ENCODE data around the gene TRMU. TPM values are rescaled to one million over a fixed set of nuclear protein-coding genes. Genes with fewer than 3 reads are reported as not detected.

TRMU gene
- total RNA-seq, 2 experiments from 2014 or later = 61.4 to 75.3 TPM

DNA sequence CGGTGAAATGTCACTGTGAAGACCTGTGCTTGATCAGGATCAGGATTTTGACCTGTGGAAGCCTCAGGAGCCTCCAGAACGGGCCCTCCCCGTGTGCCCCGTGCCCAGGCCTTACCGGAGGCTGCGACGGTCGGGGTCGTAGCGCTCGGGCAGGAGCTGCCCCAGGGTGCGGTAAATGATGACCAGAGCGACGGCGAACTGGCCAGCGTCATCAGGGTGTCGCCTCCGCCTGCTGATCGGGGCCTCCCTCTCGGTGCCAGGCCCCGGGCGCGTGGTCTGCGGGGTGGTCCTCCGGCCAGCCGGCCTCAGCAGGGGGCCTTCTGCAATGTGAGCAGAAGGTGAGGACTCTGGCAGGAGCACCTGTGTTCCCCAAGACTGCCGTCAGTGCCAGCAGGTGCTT, 46.2 kb downstream of the TRMU start:
- POLR2A ChIA-PET = no interaction called here
- ATAC-seq (no peak), DNase-seq (no peak)
- Mint-ChIP-seq H3K36me3 (ENCODE audit: low read depth) (no peaks in the 10 kb centered on the region), H3K9me3 (ENCODE audit: low read depth) (no peaks in the 10 kb centered on the region), H3K27me3 (no peaks in the 10 kb centered on the region), H3K4me3 (no peak overlapping the region), H3K27ac (no peak overlapping the region), H3K4me1 (no peaks in the 10 kb centered on the region)
- CTCF ChIA-PET = interaction anchor here (1.2 kb wide), 1 partner anchor 14 kb away, joined by 3 read pairs; no protein-coding TSS in a partner anchor
- intact Hi-C loops (cut with DNase I, micrococcal nuclease) = no loop called here

- no peaks in the 10 kb centered on the region for H3K4me1 Mint-ChIP-seq
- DNase-seq = no peak
- POLR2A ChIA-PET = no interaction called here
- no peak overlapping the region for H3K27ac Mint-ChIP-seq
- no peaks in the 10 kb centered on the region for H3K36me3 Mint-ChIP-seq (ENCODE audit: low read depth)
- ATAC-seq = no peak
- intact Hi-C loops (cut with DNase I, micrococcal nuclease) = no loop called here
- no peaks in the 10 kb centered on the region for H3K27me3 Mint-ChIP-seq
- no peak overlapping the region for H3K4me3 Mint-ChIP-seq
- no peaks in the 10 kb centered on the region for H3K9me3 Mint-ChIP-seq (ENCODE audit: low read depth)
- CTCF ChIA-PET = no interaction called here
Observed at GRCh38 chr22:46382524-46382923, 47.0 kb downstream of the TRMU start.

DNA sequence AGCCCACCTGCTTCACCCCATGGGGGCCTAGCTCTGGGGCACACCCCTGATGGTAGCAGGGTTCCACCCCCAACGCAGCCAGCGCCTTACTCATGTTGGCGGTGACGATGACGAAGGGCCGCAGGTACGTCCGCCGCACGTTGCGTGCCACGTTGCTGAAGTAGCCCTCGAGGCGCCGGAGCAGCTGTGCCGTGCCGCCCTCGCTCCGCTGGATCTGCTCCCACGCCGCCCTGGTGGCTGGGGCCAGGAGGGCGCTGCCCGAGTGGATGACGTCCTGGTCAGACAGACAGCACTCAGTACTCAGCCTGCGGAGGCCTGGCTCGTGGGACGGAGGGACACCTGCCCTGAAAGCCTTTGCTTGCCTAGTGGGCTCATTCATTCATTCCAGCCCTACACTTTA, 50.8 kb downstream of the TRMU start:
- POLR2A ChIA-PET = no interaction called here
- H3K4me1 Mint-ChIP-seq = no peaks in the 10 kb centered on the region
- no peaks in the 10 kb centered on the region for H3K36me3 Mint-ChIP-seq (ENCODE audit: low read depth)
- CTCF ChIA-PET = interaction anchor here (0.6 kb wide), 1 partner anchor 577 kb away, joined by 3 read pairs; no protein-coding TSS in a partner anchor
- no peak overlapping the region for H3K4me3 Mint-ChIP-seq
- ATAC-seq (no peak), DNase-seq (no peak)
- no peaks in the 10 kb centered on the region for H3K27me3 Mint-ChIP-seq
- intact Hi-C loops (cut with DNase I, micrococcal nuclease) = no loop called here
- no peaks in the 10 kb centered on the region for H3K9me3 Mint-ChIP-seq (ENCODE audit: low read depth)
- no peak overlapping the region for H3K27ac Mint-ChIP-seq

DNA sequence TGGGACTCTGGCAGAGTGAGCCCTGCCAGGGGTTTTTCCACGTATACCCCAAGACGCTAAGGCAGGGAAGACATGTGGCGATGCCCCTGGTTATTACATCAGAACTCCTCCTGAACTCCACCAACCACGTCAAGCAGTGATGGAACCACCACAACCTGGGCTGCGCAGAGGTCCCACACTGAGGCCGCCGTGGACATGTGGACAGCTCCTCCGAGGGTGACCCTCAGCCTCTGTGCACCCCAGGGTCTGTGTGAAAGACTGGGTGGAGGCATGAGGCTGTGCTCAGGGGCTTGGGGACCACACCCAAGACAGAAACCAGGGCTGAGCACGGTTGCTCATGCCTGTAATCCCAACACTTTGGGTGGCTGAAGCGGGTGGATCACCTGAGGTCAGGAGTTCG, 52.2 kb downstream of the TRMU start:
- Mint-ChIP-seq H3K4me1 (no peaks in the 10 kb centered on the region), H3K9me3 (ENCODE audit: low read depth) (no peaks in the 10 kb centered on the region), H3K27me3 (no peaks in the 10 kb centered on the region), H3K27ac (no peak overlapping the region), H3K36me3 (ENCODE audit: low read depth) (no peaks in the 10 kb centered on the region), H3K4me3 (no peak overlapping the region)
- no peak for DNase-seq
- ChIA-PET POLR2A (no interaction called here), CTCF (no interaction called here)
- ATAC-seq = no peak
- intact Hi-C loops (cut with DNase I, micrococcal nuclease) = no loop called here

DNA sequence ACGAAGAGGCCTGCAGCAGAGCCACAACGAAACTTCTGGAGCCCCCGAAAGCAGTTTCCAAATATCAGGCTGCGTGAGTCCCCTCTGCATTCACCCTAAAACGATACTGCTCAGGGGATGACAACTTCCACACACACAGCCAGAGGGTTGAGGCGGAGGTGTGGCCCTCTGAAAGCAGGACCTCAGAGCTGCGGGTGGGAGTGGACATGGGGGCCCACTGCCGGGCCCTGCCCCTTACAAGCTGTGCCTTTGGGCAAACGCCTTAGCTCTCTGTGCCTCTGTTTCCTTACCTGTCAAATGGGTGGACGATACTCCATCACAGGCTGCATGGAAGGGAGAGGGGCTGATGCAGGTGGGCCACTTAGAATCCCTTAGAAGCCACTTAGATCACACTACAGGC, 53.1 kb downstream of the TRMU start:
- no peak for DNase-seq
- intact Hi-C loops (cut with DNase I, micrococcal nuclease) = no loop called here
- Mint-ChIP-seq H3K27me3 (no peaks in the 10 kb centered on the region), H3K9me3 (ENCODE audit: low read depth) (no peaks in the 10 kb centered on the region), H3K36me3 (ENCODE audit: low read depth) (no peaks in the 10 kb centered on the region), H3K4me3 (no peak overlapping the region), H3K4me1 (peaks cover under 1% of the 10 kb centered on the region), H3K27ac (no peak overlapping the region)
- ATAC-seq = no peak
- POLR2A ChIA-PET = no interaction called here
- CTCF ChIA-PET = no interaction called here

- ChIA-PET POLR2A (no interaction called here), CTCF (no interaction called here)
- ATAC-seq = no peak
Observed at GRCh38 chr22:46389081-46389480, 53.6 kb downstream of the TRMU start.

DNA sequence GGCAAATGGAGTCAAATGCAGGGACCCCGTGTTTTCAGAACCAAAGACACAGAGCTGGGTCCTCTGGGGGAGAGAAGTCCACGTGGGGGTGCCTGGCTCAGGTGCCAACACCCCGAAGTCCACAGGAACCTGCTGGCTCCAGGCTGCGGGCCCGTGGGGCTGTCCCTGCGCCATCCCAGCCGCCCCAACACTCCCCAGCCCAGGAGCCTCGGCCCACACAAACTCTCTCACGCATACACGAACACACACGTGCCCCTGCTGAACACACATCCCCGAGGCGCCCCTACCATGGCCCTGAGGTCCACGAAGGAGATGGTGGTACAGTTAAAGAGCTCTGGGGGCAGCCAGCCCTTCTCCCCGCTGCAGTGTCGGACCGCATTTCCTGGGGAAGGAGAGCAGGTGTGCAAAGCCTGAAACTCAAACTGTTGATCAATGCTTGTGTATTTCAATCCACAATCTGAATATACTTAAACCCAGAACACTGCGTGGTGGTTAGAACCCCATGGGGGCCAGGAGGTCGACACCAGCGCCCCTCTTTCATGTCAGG, 54.7 kb downstream of the TRMU start:
- no peaks in the 10 kb centered on the region for H3K27me3 Mint-ChIP-seq
- CTCF ChIA-PET = no interaction called here

More at GRCh38 chr22:46389081-46389480, 53.6 kb downstream of the TRMU start:
- Mint-ChIP-seq H3K27ac (no peak overlapping the region), H3K36me3 (ENCODE audit: low read depth) (no peaks in the 10 kb centered on the region), H3K4me3 (no peak overlapping the region), H3K27me3 (no peaks in the 10 kb centered on the region), H3K4me1 (peaks cover 4% of the 10 kb centered on the region), H3K9me3 (ENCODE audit: low read depth) (no peaks in the 10 kb centered on the region)
- intact Hi-C loops (cut with DNase I, micrococcal nuclease) = no loop called here
- no peak for DNase-seq

DNA sequence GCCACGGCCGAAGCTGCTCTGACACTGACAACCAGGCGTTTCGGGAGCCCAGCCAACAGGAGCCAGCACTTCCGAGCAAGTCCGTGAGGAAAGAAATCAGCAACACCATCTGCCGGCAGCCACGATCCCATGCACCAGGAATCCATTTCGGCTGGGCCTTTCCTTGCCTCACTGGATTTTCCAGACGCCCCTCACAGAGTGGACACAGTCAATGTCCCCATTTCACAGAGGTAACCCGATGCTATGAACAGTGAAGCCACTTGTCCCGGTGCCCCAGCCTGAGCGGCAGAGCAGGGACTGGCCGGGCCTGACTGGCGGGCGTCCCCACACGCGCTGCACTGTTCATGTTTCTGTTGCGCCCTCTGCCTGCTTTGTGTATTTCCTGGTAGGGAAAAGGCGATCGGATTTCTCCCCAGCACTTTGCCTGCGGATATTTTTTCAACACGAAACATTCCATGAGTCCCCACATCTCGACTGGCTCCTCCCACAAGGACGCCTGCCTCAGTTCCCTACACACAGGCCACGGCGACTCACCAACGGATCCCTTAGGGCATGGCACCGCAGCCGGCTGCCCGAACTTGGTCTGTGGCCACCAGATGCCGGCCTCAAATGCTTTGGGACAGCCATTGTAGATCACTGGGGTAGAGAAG, 55.3 kb downstream of the TRMU start:
- POLR2A ChIA-PET = no interaction called here
- intact Hi-C loops (cut with DNase I, micrococcal nuclease) = no loop called here
- no peak for ATAC-seq

More for the DNA sequence above, 54.7 kb downstream of the TRMU start:
- Mint-ChIP-seq H3K4me3 (no peak overlapping the region), H3K4me1 (peaks cover 4% of the 10 kb centered on the region), H3K27ac (no peak overlapping the region), H3K36me3 (ENCODE audit: low read depth) (no peaks in the 10 kb centered on the region), H3K9me3 (ENCODE audit: low read depth) (no peaks in the 10 kb centered on the region)
- intact Hi-C loops (cut with DNase I, micrococcal nuclease) = no loop called here
- POLR2A ChIA-PET = no interaction called here
- ATAC-seq (no peak), DNase-seq (no peak)

GRCh38 chr22:46391486-46392136, 56.1 kb downstream of the TRMU start:
- POLR2A ChIA-PET = no interaction called here
- CTCF ChIA-PET = interaction anchor here (1.2 kb wide), 1 partner anchor 151 kb away, joined by 4 read pairs; no protein-coding TSS in a partner anchor
- Mint-ChIP-seq H3K27ac (no peak overlapping the region), H3K9me3 (ENCODE audit: low read depth) (no peaks in the 10 kb centered on the region), H3K4me3 (no peak overlapping the region), H3K4me1 (peaks cover 4% of the 10 kb centered on the region), H3K36me3 (ENCODE audit: low read depth) (no peaks in the 10 kb centered on the region), H3K27me3 (no peaks in the 10 kb centered on the region)
- intact Hi-C loops (cut with DNase I, micrococcal nuclease) = no loop called here
- DNase-seq = no peak
- no peak for ATAC-seq

More for the DNA sequence above, 55.3 kb downstream of the TRMU start:
- H3K9me3 Mint-ChIP-seq (ENCODE audit: low read depth) = no peaks in the 10 kb centered on the region
- CTCF ChIA-PET = no interaction called here
- no peak for DNase-seq
- no peak overlapping the region for H3K27ac Mint-ChIP-seq
- no peaks in the 10 kb centered on the region for H3K27me3 Mint-ChIP-seq
- no peak overlapping the region for H3K4me3 Mint-ChIP-seq
- peaks cover 4% of the 10 kb centered on the region for H3K4me1 Mint-ChIP-seq
- no peaks in the 10 kb centered on the region for H3K36me3 Mint-ChIP-seq (ENCODE audit: low read depth)

DNA sequence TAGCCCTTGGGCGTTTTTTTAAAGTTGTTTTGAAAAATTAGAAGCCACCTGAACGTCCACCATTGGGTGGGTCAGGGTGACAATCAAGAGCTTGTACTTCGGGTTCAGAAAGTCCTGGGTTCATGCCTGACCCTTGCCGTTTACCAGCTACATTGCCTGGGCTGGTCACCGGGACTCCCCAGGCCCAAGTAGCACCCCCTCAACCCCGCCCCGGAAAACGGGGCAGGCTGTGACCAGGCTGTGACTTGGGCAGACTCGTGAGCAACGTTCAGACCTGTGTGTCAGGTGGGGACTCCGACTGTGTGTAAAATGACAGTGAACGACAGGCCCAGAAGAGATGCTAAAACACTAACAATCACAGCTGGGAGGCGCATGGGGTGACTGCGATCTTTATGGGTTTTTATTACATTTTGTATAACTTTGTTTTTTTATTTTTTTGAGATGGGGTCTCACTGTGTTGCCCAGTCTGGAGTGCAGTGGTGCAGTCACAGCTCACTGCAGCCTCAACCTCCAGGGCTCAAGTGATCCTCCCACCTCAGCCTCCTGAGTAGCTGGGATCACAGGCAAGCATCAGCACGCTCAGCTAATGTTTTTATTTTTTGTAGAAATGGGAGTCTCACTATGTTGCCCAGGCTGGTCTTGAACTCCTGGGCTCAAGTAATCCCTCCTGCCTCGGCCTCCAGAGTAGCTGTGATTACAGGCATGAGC, 56.8 kb downstream of the TRMU start:
- no peak overlapping the region for H3K27ac Mint-ChIP-seq
- peaks cover 4% of the 10 kb centered on the region for H3K4me1 Mint-ChIP-seq
- no peak overlapping the region for H3K4me3 Mint-ChIP-seq
- DNase-seq (no peak), ATAC-seq (no peak)
- intact Hi-C loops (cut with DNase I, micrococcal nuclease) = no loop called here
- no peaks in the 10 kb centered on the region for H3K36me3 Mint-ChIP-seq (ENCODE audit: low read depth)
- H3K27me3 Mint-ChIP-seq = no peaks in the 10 kb centered on the region
- ChIA-PET POLR2A (no interaction called here), CTCF (interaction anchor here (0.6 to 1.2 kb wide), 2 partner anchors 25 to 150 kb away, joined by 3 to 4 read pairs; no protein-coding TSS in a partner anchor)
- no peaks in the 10 kb centered on the region for H3K9me3 Mint-ChIP-seq (ENCODE audit: low read depth)

DNA sequence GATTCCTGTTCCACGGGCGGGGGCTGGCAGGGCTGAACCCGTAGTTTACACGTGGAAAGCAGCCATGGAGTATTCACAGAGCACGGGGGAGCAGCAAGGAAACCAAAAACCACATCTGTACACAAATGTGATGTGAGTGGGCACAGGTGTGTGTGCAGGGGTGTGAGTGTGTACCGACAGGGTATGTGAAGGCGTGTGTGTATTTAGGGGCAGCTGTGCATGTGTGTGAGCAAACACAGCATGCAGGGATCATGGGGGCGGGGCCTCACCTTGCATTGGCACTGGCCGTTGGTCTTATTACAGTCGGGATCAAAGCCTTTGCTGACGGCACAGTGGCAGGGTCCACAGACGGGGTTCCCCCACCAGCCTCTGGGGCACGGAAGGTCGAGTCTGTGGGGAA, 58.4 kb downstream of the TRMU start:
- no peak for DNase-seq
- ChIA-PET POLR2A (no interaction called here), CTCF (interaction anchor here (1.1 kb wide), 1 partner anchor 148 kb away, joined by 3 read pairs; no protein-coding TSS in a partner anchor)
- ATAC-seq = no peak
- H3K4me1 Mint-ChIP-seq = peaks cover 4% of the 10 kb centered on the region
- H3K36me3 Mint-ChIP-seq (ENCODE audit: low read depth) = no peaks in the 10 kb centered on the region
- no peaks in the 10 kb centered on the region for H3K27me3 Mint-ChIP-seq
- intact Hi-C loops (cut with DNase I, micrococcal nuclease) = no loop called here
- H3K4me3 Mint-ChIP-seq = no peak overlapping the region
- H3K27ac Mint-ChIP-seq = no peak overlapping the region
- no peaks in the 10 kb centered on the region for H3K9me3 Mint-ChIP-seq (ENCODE audit: low read depth)

GRCh38 chr22:46394622-46395021, 59.1 kb downstream of the TRMU start:
- Mint-ChIP-seq H3K9me3 (ENCODE audit: low read depth) (no peaks in the 10 kb centered on the region), H3K4me3 (no peak overlapping the region), H3K36me3 (ENCODE audit: low read depth) (no peaks in the 10 kb centered on the region), H3K4me1 (peaks cover 6% of the 10 kb centered on the region), H3K27ac (no peak overlapping the region), H3K27me3 (no peaks in the 10 kb centered on the region)
- no peak for ATAC-seq
- no peak for DNase-seq
- POLR2A ChIA-PET = no interaction called here
- intact Hi-C loops (cut with DNase I, micrococcal nuclease) = no loop called here
- CTCF ChIA-PET = no interaction called here

Measured in activated CD4-positive, alpha-beta T cell treated with anti-CD3 and anti-CD28 coated beads for 36 hours (primary cell).